ENCODE data around the gene KYNU.

DNA sequence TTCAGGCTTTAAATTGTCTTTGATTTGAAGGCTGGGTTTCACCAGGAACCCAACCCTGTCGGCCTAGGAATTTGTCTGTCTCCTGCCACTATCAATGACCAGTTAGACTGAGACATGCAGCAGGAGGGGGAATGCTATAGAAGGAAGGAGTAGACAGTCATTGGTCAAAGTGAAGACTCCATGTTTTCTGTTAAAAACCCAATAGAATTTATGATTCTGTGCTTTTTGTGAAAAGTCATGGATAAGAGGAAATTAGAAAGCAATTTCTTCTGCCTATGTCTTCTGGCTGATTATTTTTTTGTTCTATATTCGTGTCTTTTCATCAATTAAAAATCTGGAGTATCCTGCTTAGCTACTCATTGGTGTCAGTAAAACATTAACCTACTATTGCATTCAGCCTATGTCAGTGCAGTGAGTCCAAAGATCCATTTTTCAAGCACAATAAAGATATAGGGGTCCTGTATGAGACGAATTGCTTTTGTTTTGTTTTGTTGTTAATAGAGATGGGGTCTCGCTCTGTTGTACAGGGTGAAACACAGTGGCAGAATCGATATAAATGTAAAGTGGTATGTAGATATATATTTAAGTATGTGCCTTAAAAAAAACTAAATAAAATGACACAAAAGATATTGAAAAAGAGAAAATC, 7.9 kb upstream of the KYNU start:
- TF ChIP-seq, protein P1, sequence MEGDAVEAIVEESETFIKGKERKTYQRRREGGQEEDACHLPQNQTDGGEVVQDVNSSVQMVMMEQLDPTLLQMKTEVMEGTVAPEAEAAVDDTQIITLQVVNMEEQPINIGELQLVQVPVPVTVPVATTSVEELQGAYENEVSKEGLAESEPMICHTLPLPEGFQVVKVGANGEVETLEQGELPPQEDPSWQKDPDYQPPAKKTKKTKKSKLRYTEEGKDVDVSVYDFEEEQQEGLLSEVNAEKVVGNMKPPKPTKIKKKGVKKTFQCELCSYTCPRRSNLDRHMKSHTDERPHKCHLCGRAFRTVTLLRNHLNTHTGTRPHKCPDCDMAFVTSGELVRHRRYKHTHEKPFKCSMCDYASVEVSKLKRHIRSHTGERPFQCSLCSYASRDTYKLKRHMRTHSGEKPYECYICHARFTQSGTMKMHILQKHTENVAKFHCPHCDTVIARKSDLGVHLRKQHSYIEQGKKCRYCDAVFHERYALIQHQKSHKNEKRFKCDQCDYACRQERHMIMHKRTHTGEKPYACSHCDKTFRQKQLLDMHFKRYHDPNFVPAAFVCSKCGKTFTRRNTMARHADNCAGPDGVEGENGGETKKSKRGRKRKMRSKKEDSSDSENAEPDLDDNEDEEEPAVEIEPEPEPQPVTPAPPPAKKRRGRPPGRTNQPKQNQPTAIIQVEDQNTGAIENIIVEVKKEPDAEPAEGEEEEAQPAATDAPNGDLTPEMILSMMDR (conservative IDR thresholded peaks at IDR 0.05 in 1 of 2, IDR thresholded peaks at IDR 0.05 in 1 of 2; ENCODE audit: low read depth in 1 of 2, low read length in 2 of 2) = no peak
- TF ChIP-seq EZH2 (IDR thresholded peaks at IDR 0.05; ENCODE audit: low read length, missing control alignments) = no peak

Data from fibroblast of lung (primary cell).